Liver (tissue), 9 donors: ENCODE results near the gene SH2D4B. TPM values are rescaled to one million over a fixed set of nuclear protein-coding genes. Genes with fewer than 3 reads are reported as not detected.

ENCODE experiments used
- DNase-seq: peaks from one replicate; pipeline ENCODE4 v3.0.0-alpha.2; 2017; ENCODE audit warnings: low spot score
- H3K27ac ChIP-seq, 2 donors: one replicate each; pipeline ENCODE4 v1.7.0; 2013; ENCODE audit warnings: inconsistent platforms in 2 of 2, low read length in 2 of 2, control low read depth in 1 of 2, low read depth in 1 of 2, mild to moderate bottlenecking in 1 of 2
- H3K27me3 ChIP-seq, 4 donors: one replicate each; pipeline versions ENCODE4 v1.6.1 to v1.7.0; 2013; ENCODE audit warnings: low read length in 3 of 4, inconsistent platforms in 1 of 4, mild to moderate bottlenecking in 1 of 4, moderate library complexity in 1 of 4; ENCODE audit not compliant: control insufficient read depth in 4 of 4, insufficient read depth in 4 of 4
- H3K36me3 ChIP-seq, 4 donors: one replicate each; pipeline versions ENCODE4 v1.6.1 to v1.7.0; 2013; ENCODE audit warnings: low read length in 3 of 4, mild to moderate bottlenecking in 3 of 4, low read depth in 1 of 4, moderate library complexity in 1 of 4; ENCODE audit not compliant: control insufficient read depth in 4 of 4, insufficient read depth in 3 of 4
- H3K4me1 ChIP-seq, 4 donors: one replicate each; pipeline versions ENCODE4 v1.6.1 to v1.7.0; 2013; ENCODE audit warnings: low read length in 3 of 4, mild to moderate bottlenecking in 3 of 4, moderate library complexity in 1 of 4; ENCODE audit not compliant: control insufficient read depth in 4 of 4, insufficient read depth in 4 of 4
- H3K4me3 ChIP-seq, 3 donors: one replicate each; pipeline versions ENCODE4 v1.6.1 to v1.7.0; 2013; ENCODE audit warnings: low read length in 3 of 3, control low read depth in 1 of 3, low read depth in 1 of 3, mild to moderate bottlenecking in 1 of 3
- H3K9ac ChIP-seq, 2 donors: one replicate each; pipeline ENCODE4 v1.7.0; 2013; ENCODE audit warnings: low read length in 2 of 2, mild to moderate bottlenecking in 2 of 2, moderate library complexity in 2 of 2, control low read depth in 1 of 2, low read depth in 1 of 2
- H3K9me3 ChIP-seq, 4 donors: one replicate each; pipeline versions ENCODE4 v1.6.1 to v1.7.0; 2013; ENCODE audit warnings: low read length in 3 of 4; ENCODE audit not compliant: control insufficient read depth in 4 of 4
- ATF3 ChIP-seq: IDR thresholded peaks from 2 replicates; pipeline ENCODE4 v1.6.1; 2016; ENCODE audit warnings: antibody characterized with exemption
- CTCF ChIP-seq: fragments of 150-350 bp; IDR thresholded peaks from 2 replicates; pipeline ENCODE4 v1.5.1; 2017; ENCODE audit warnings: improper control_type of control experiment, low read depth, low read length; ENCODE audit not compliant: missing input control
- FOXA1 ChIP-seq: IDR thresholded peaks from 2 replicates; pipeline ENCODE4 v1.6.1; 2016; ENCODE audit warnings: antibody characterized with exemption
- FOXA2 ChIP-seq: IDR thresholded peaks from 2 replicates; pipeline ENCODE4 v1.6.1; 2016; ENCODE audit warnings: antibody characterized with exemption
- GABPA ChIP-seq, 2 donors: IDR thresholded peaks in 1 of 2; conservative IDR thresholded peaks in 1 of 2; 2 replicates each; pipeline ENCODE4 v1.6.1; 2016; ENCODE audit warnings: antibody characterized with exemption in 2 of 2, mild to moderate bottlenecking in 1 of 2, moderate library complexity in 1 of 2
- HNF4A ChIP-seq, 2 donors: conservative IDR thresholded peaks; 2 replicates each; pipeline ENCODE4 v1.6.1; 2016; ENCODE audit warnings: antibody characterized with exemption in 2 of 2, mild to moderate bottlenecking in 2 of 2
- HNF4G ChIP-seq: IDR thresholded peaks from 2 replicates; pipeline ENCODE4 v1.6.1; 2016; ENCODE audit warnings: antibody characterized with exemption
- JUND ChIP-seq, 2 donors: IDR thresholded peaks; 2 replicates each; pipeline ENCODE4 v1.6.1; 2016; ENCODE audit warnings: antibody characterized with exemption in 2 of 2
- MAX ChIP-seq: IDR thresholded peaks from 2 replicates; pipeline ENCODE4 v1.6.1; 2016; ENCODE audit warnings: antibody characterized with exemption
- NR2F2 ChIP-seq: IDR thresholded peaks from 2 replicates; pipeline ENCODE4 v1.6.1; 2016; ENCODE audit warnings: antibody characterized with exemption
- RAD21 ChIP-seq, 2 donors: IDR thresholded peaks; 2 replicates each; pipeline ENCODE4 v1.6.1; 2016; ENCODE audit warnings: antibody characterized with exemption in 2 of 2, mild to moderate bottlenecking in 2 of 2
- REST ChIP-seq: IDR thresholded peaks from 2 replicates; pipeline ENCODE4 v1.6.1; 2016; ENCODE audit warnings: antibody characterized with exemption, mild to moderate bottlenecking
- SP1 ChIP-seq: IDR thresholded peaks from 2 replicates; pipeline ENCODE4 v1.6.1; 2018; ENCODE audit warnings: antibody characterized with exemption, mild to moderate bottlenecking
- TAF1 ChIP-seq: conservative IDR thresholded peaks from 2 replicates; pipeline ENCODE4 v1.6.1; 2016; ENCODE audit warnings: antibody characterized with exemption, mild to moderate bottlenecking
- whole genome bisulfite sequencing: extraction: QIAGEN DNeasy Blood & Tissue Kit; methylation state at CpG from one replicate; pipeline ENCODE4 v1.1.7; 2013; 5-methylcytosine and 5-hydroxymethylcytosine counted together
- polyA plus RNA-seq, 2 donors: library from polyadenylated mRNA; stranded (reverse) in 1 of 2; unstranded in 1 of 2; fragments of 200-250 nt in 1 of 2; fragments of >200 nt in 1 of 2; fragmentation: Nextera tagmentation in 1 of 2; extraction: Ambion mirVana in 1 of 2; gene quantifications; one replicate each; pipeline versions ENCODE4 v1.2.1 to v1.2.3, GENCODE V29; 2013 to 2015
- total RNA-seq, 2 donors: library from RNA; depleted of rRNA; stranded (reverse); fragments of >200 nt; gene quantifications; one replicate each; pipeline ENCODE4 v1.2.3, GENCODE V29; 2014
- donor health status: healthy.
- donor health status: healthy.
- donor health status: healthy.
- donor health status: healthy.
- donor health status: healthy.

SH2D4B gene
- total and polyA plus RNA-seq, 4 donors: 0.19 TPM; not detected in 3

- Histone ChIP-seq H3K27me3 (no peaks in the 10 kb centered on the region), H3K4me1 (peaks cover 0 to 2% (median 0%) of the 10 kb centered on the region in 4 donors), H3K9ac (no peak overlapping the region), H3K36me3 (peaks cover 18 to 58% (median 38%) of the 10 kb centered on the region in 4 donors), H3K4me3 (no peak overlapping the region), H3K27ac (peak overlapping the region in 1 of 2 donors; percentile 38), H3K9me3 (no peaks in the 10 kb centered on the region)
- no peak for DNase-seq
- 90% methylated on average over 21 of the region's 21 CpGs for WGBS
- TF ChIP-seq FOXA2 (no peak), NR2F2 (peak; percentile 92)
Observed at GRCh38 chr10:80517416-80518142, 20.1 kb upstream of the SH2D4B start.

GRCh38 chr10:80518143-80518806 lies 19.4 kb upstream of the SH2D4B start:
- DNase-seq: no peak

GRCh38 chr10:80518807-80519360 lies 18.8 kb upstream of the SH2D4B start:
- H3K4me1 ChIP-seq: peaks cover 0 to 2% (median 0%) of the 10 kb centered on the region in 4 donors
- TF ChIP-seq MAX: no peak
- TF ChIP-seq FOXA2: no peak
- no peak for TF ChIP-seq RAD21 (IDR thresholded peaks at IDR 0.05)
- no peak for TF ChIP-seq HNF4G
- TF ChIP-seq HNF4A (conservative IDR thresholded peaks at IDR 0.05): no peak
- no peak for TF ChIP-seq NR2F2
- TF ChIP-seq FOXA1: no peak
- no peak for TF ChIP-seq GABPA (IDR thresholded peaks at IDR 0.05 in 1 of 2, conservative IDR thresholded peaks at IDR 0.05 in 1 of 2)
- TF ChIP-seq SP1: no peak
- TF ChIP-seq TAF1: no peak
- TF ChIP-seq REST: no peak
- TF ChIP-seq JUND (IDR thresholded peaks at IDR 0.05): no peak
- no peak for TF ChIP-seq ATF3
- no peaks in the 10 kb centered on the region for H3K27me3 ChIP-seq
- no peak overlapping the region for H3K27ac ChIP-seq
- no peaks in the 10 kb centered on the region for H3K9me3 ChIP-seq
- DNase-seq: no peak
- WGBS: 83% methylated on average over 7 of the region's 7 CpGs
- no peak overlapping the region for H3K9ac ChIP-seq
- H3K36me3 ChIP-seq: peaks cover 12 to 51% (median 29%) of the 10 kb centered on the region in 4 donors
- no peak overlapping the region for H3K4me3 ChIP-seq

More at GRCh38 chr10:80518143-80518806, 19.4 kb upstream of the SH2D4B start:
- Histone ChIP-seq H3K9ac (no peak overlapping the region), H3K4me1 (peaks cover 0 to 2% (median 0%) of the 10 kb centered on the region in 4 donors), H3K27ac (peak overlapping the region in 1 of 2 donors; percentile 38), H3K27me3 (no peaks in the 10 kb centered on the region), H3K4me3 (no peak overlapping the region), H3K9me3 (no peaks in the 10 kb centered on the region), H3K36me3 (peaks cover 13 to 56% (median 35%) of the 10 kb centered on the region in 4 donors)
- TF ChIP-seq CTCF (no peak), TAF1 (no peak), FOXA2 (no peak)
- 92% methylated on average over 17 of the region's 17 CpGs for WGBS
